Trophoblast cell (in vitro differentiated cells and primary cell): ENCODE measurements around the gene TUBGCP2.

Source experiments
- DNase-seq, 2 donors: peaks; one replicate each; pipeline ENCODE4 v3.0.0-alpha.2; 2016
- H2AFZ ChIP-seq: 2 replicates; pipeline ENCODE4 v1.6.1; 2013; ENCODE audit warnings: low read length, moderate library complexity, mild to moderate bottlenecking; ENCODE audit not compliant: insufficient read depth, poor library complexity
- H2AK5ac ChIP-seq: 2 replicates; pipeline ENCODE4 v1.6.1; 2013; ENCODE audit warnings: mild to moderate bottlenecking, low read length
- H2BK120ac ChIP-seq: 2 replicates; pipeline ENCODE4 v1.6.1; 2013; ENCODE audit warnings: low read length, mild to moderate bottlenecking, moderate library complexity; ENCODE audit not compliant: insufficient read depth, poor library complexity
- H2BK12ac ChIP-seq: 2 replicates; pipeline ENCODE4 v1.6.1; 2013; ENCODE audit warnings: mild to moderate bottlenecking, low read length, moderate library complexity
- H2BK5ac ChIP-seq: 2 replicates; pipeline ENCODE4 v1.6.1; 2013; ENCODE audit warnings: low read length, low read depth, moderate library complexity, mild to moderate bottlenecking; ENCODE audit not compliant: poor library complexity
- H3K14ac ChIP-seq: 2 replicates; pipeline ENCODE4 v1.6.1; 2013; ENCODE audit warnings: mild to moderate bottlenecking, low read length
- H3K18ac ChIP-seq: 2 replicates; pipeline ENCODE4 v1.6.1; 2013; ENCODE audit warnings: mild to moderate bottlenecking, low read length
- H3K23ac ChIP-seq: 2 replicates; pipeline ENCODE4 v1.6.1; 2013; ENCODE audit warnings: low read length
- H3K27ac ChIP-seq: 2 replicates; pipeline ENCODE4 v1.5.1; 2013; ENCODE audit warnings: low read depth, mild to moderate bottlenecking, inconsistent platforms, low read length, moderate library complexity
- H3K27me3 ChIP-seq: 2 replicates; pipeline ENCODE4 v1.6.1; 2013; ENCODE audit warnings: inconsistent platforms, mild to moderate bottlenecking, low read length, moderate library complexity; ENCODE audit not compliant: insufficient read depth
- H3K36me3 ChIP-seq, 2 experiments: 1 replicate in 1 of 2; 2 replicates in 1 of 2; pipeline ENCODE4 v1.6.1; 2013; ENCODE audit warnings: low read length in 2 of 2, mild to moderate bottlenecking in 2 of 2, moderate library complexity in 1 of 2; ENCODE audit not compliant: insufficient read depth in 2 of 2, control insufficient read depth in 1 of 2
- H3K4ac ChIP-seq: 2 replicates; pipeline ENCODE4 v1.6.1; 2013; ENCODE audit warnings: low read depth, mild to moderate bottlenecking, low read length, moderate library complexity
- H3K4me1 ChIP-seq, 2 experiments: 1 replicate in 1 of 2; 2 replicates in 1 of 2; pipeline ENCODE4 v1.6.1; 2013; ENCODE audit warnings: low read length in 2 of 2, mild to moderate bottlenecking in 2 of 2, moderate library complexity in 1 of 2; ENCODE audit not compliant: insufficient read depth in 2 of 2, control insufficient read depth in 1 of 2
- H3K4me2 ChIP-seq: 2 replicates; pipeline ENCODE4 v1.6.1; 2013; ENCODE audit warnings: inconsistent platforms, mild to moderate bottlenecking, low read length, moderate library complexity
- H3K4me3 ChIP-seq: 2 replicates; pipeline ENCODE4 v1.5.1; 2013; ENCODE audit warnings: mild to moderate bottlenecking, low read depth, low read length, inconsistent platforms
- H3K79me1 ChIP-seq: one replicate; pipeline ENCODE4 v1.6.1; 2013; ENCODE audit warnings: low read length
- H3K79me2 ChIP-seq: 2 replicates; pipeline ENCODE4 v1.6.1; 2013; ENCODE audit warnings: low read length, mild to moderate bottlenecking; ENCODE audit not compliant: control insufficient read depth, insufficient read depth, poor library complexity
- H3K9ac ChIP-seq: 2 replicates; pipeline ENCODE4 v1.6.1; 2013; ENCODE audit warnings: mild to moderate bottlenecking, low read length
- H3K9me3 ChIP-seq: 2 replicates; pipeline ENCODE4 v1.6.1; 2013; ENCODE audit warnings: low read depth, mild to moderate bottlenecking, control low read depth, inconsistent platforms, low read length; ENCODE audit not compliant: insufficient read depth
- H4K12ac ChIP-seq: 2 replicates; pipeline ENCODE4 v1.6.1; 2013; ENCODE audit warnings: low read depth, mild to moderate bottlenecking, low read length, moderate library complexity
- H4K8ac ChIP-seq: 2 replicates; pipeline ENCODE4 v1.6.1; 2013; ENCODE audit warnings: low read depth, mild to moderate bottlenecking, low read length, moderate library complexity
- H4K91ac ChIP-seq: one replicate; pipeline ENCODE4 v1.6.1; 2013; ENCODE audit warnings: low read depth, mild to moderate bottlenecking, low read length, moderate library complexity
- WGBS: extraction: QIAGEN DNeasy Blood & Tissue Kit; methylation state at CpG from one replicate; pipeline ENCODE4 v1.1.7; 2013; ENCODE audit warnings: missing lambda C conversion rate; ENCODE audit not compliant: insufficient read length, insufficient coverage; ENCODE audit errors: extremely low coverage; 5-methylcytosine and 5-hydroxymethylcytosine counted together

Gene TUBGCP2

GRCh38 chr10:133316732-133317131 is 8.1 kb upstream of the TUBGCP2 start:
- H3K4me1 ChIP-seq, result peaks cover 2 to 4% of the 10 kb centered on the region in 2 experiments
- WGBS, result no CpG with 5 or more reads among the region's 7 CpGs
- H2BK12ac ChIP-seq, result no peak overlapping the region
- no peak overlapping the region for H4K91ac ChIP-seq
- H3K14ac ChIP-seq, result no peak overlapping the region
- no peak overlapping the region for H4K12ac ChIP-seq
- H3K18ac ChIP-seq, result no peak overlapping the region
- H3K4me2 ChIP-seq, result no peak overlapping the region
- H3K4me3 ChIP-seq, result no peak overlapping the region
- no peak overlapping the region for H2AFZ ChIP-seq
- H2BK120ac ChIP-seq, result no peak overlapping the region
- no peak overlapping the region for H2AK5ac ChIP-seq
- peaks cover 7% of the 10 kb centered on the region for H3K9me3 ChIP-seq
- no peak overlapping the region for H3K4ac ChIP-seq
- no peak overlapping the region for H3K23ac ChIP-seq
- H2BK5ac ChIP-seq, result no peak overlapping the region
- H3K79me2 ChIP-seq, result no peaks in the 10 kb centered on the region
- no peak overlapping the region for H4K8ac ChIP-seq
- no peak overlapping the region for H3K9ac ChIP-seq
- no peak overlapping the region for H3K27ac ChIP-seq
- peaks cover 5 to 9% of the 10 kb centered on the region in 2 experiments for H3K36me3 ChIP-seq
- no peaks in the 10 kb centered on the region for H3K27me3 ChIP-seq
- no peak for DNase-seq
- H3K79me1 ChIP-seq, result no peaks in the 10 kb centered on the region

- no peak overlapping the region for H3K4me2 ChIP-seq
- no peak for DNase-seq
- H2AK5ac ChIP-seq, result no peak overlapping the region
- WGBS, result no CpG with 5 or more reads among the region's 9 CpGs
- no peak overlapping the region for H3K4ac ChIP-seq
- no peak overlapping the region for H2BK5ac ChIP-seq
- no peak overlapping the region for H2BK12ac ChIP-seq
- H3K79me1 ChIP-seq, result no peaks in the 10 kb centered on the region
- no peak overlapping the region for H3K9ac ChIP-seq
- no peak overlapping the region for H2BK120ac ChIP-seq
- H3K27ac ChIP-seq, result no peak overlapping the region
- H2AFZ ChIP-seq, result no peak overlapping the region
- H4K91ac ChIP-seq, result no peak overlapping the region
- no peak overlapping the region for H3K23ac ChIP-seq
- H3K4me1 ChIP-seq, result peaks cover 2 to 4% of the 10 kb centered on the region in 2 experiments
- peaks cover 7% of the 10 kb centered on the region for H3K9me3 ChIP-seq
- no peaks in the 10 kb centered on the region for H3K27me3 ChIP-seq
- no peak overlapping the region for H3K4me3 ChIP-seq
- no peak overlapping the region for H3K14ac ChIP-seq
- H3K79me2 ChIP-seq, result no peaks in the 10 kb centered on the region
- no peak overlapping the region for H3K18ac ChIP-seq
- no peak overlapping the region for H4K8ac ChIP-seq
- peaks cover 5 to 11% of the 10 kb centered on the region in 2 experiments for H3K36me3 ChIP-seq
- H4K12ac ChIP-seq, result no peak overlapping the region
Measured at GRCh38 chr10:133316266-133316665, 7.6 kb upstream of the TUBGCP2 start.

GRCh38 chr10:133315847-133316246 is 7.2 kb upstream of the TUBGCP2 start:
- Histone ChIP-seq H3K4me2 (no peak overlapping the region), H3K23ac (no peak overlapping the region), H3K27ac (no peak overlapping the region), H4K12ac (no peak overlapping the region), H3K14ac (no peak overlapping the region), H3K4me1 (peaks cover 2 to 4% of the 10 kb centered on the region in 2 experiments), H3K9ac (no peak overlapping the region), H3K27me3 (no peaks in the 10 kb centered on the region), H3K36me3 (peaks cover 5 to 11% of the 10 kb centered on the region in 2 experiments), H2BK120ac (no peak overlapping the region), H2BK12ac (no peak overlapping the region), H2BK5ac (no peak overlapping the region), H2AK5ac (no peak overlapping the region), H4K91ac (no peak overlapping the region), H4K8ac (no peak overlapping the region), H3K4me3 (no peak overlapping the region), H3K18ac (no peak overlapping the region), H2AFZ (no peak overlapping the region), H3K79me2 (no peaks in the 10 kb centered on the region), H3K4ac (no peak overlapping the region), H3K79me1 (no peaks in the 10 kb centered on the region), H3K9me3 (peaks cover 6% of the 10 kb centered on the region)
- no CpG with 5 or more reads among the region's 5 CpGs for WGBS
- DNase-seq, result no peak

DNA sequence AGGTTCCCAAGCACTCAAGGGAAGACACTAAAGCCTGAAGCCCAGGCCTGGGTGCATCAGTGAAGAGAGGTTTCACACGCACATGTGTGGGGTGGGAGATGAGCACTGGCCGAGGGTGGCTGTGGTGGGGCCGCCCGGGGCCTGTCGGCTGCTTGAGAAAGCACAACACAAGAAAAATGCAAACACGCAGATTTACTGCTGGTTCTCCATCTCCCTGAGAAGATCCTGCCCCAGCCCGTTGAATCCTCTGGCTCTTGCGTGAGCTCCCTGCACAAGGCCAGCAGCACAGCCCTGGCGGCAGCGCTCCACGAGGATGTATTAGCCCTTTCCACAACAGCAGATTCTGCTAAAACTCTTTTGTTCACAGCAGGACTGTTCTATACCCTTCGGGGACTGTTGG is 6.2 kb upstream of the TUBGCP2 start:
- peaks cover 13 to 19% of the 10 kb centered on the region in 2 experiments for H3K36me3 ChIP-seq
- no peak overlapping the region for H3K14ac ChIP-seq
- no peak overlapping the region for H3K23ac ChIP-seq
- DNase-seq, result no peak
- no peak overlapping the region for H3K4me3 ChIP-seq
- H2AK5ac ChIP-seq, result no peak overlapping the region
- no peak overlapping the region for H3K9ac ChIP-seq
- no peak overlapping the region for H2BK5ac ChIP-seq
- H2BK12ac ChIP-seq, result no peak overlapping the region
- H3K79me2 ChIP-seq, result no peaks in the 10 kb centered on the region
- no peak overlapping the region for H4K12ac ChIP-seq
- no peak overlapping the region for H3K27ac ChIP-seq
- no peak overlapping the region for H2BK120ac ChIP-seq
- H3K4me1 ChIP-seq, result peaks cover 2 to 4% of the 10 kb centered on the region in 2 experiments
- H3K79me1 ChIP-seq, result no peaks in the 10 kb centered on the region
- no peak overlapping the region for H3K18ac ChIP-seq
- H4K8ac ChIP-seq, result no peak overlapping the region
- H3K4ac ChIP-seq, result no peak overlapping the region
- H3K27me3 ChIP-seq, result no peaks in the 10 kb centered on the region
- WGBS, result no CpG with 5 or more reads among the region's 12 CpGs
- peaks cover 8% of the 10 kb centered on the region for H3K9me3 ChIP-seq
- no peak overlapping the region for H4K91ac ChIP-seq
- no peak overlapping the region for H3K4me2 ChIP-seq
- no peak overlapping the region for H2AFZ ChIP-seq
